SKM-1 (cell line): ENCODE measurements around the gene CTSL.

Source experiments
- DNase-seq: peaks from one replicate; lab custom pipeline; 2025; ENCODE audit not compliant: unreplicated experiment; lab: John Stamatoyannopoulos, UW

CTSL gene

GRCh38 chr9:87699835-87700234 lies 26.1 kb upstream of the CTSL start:
- no peak for DNase-seq

GRCh38 chr9:87701491-87701890 lies 24.4 kb upstream of the CTSL start:
- no peak for DNase-seq

- no peak for DNase-seq
These were observed 23.9 kb upstream of the CTSL start for GRCh38 chr9:87701931-87702421.

- no peak for DNase-seq
These were observed 23.0 kb upstream of the CTSL start for GRCh38 chr9:87702921-87703320.

GRCh38 chr9:87703636-87704276 lies 22.2 kb upstream of the CTSL start:
- DNase-seq: no peak

- DNase-seq: no peak
These were observed 21.6 kb upstream of the CTSL start for GRCh38 chr9:87704342-87704741.

- no peak for DNase-seq
These were observed 19.7 kb upstream of the CTSL start for GRCh38 chr9:87706066-87706739.

- no peak for DNase-seq
These were observed 18.0 kb upstream of the CTSL start for GRCh38 chr9:87707805-87708506.

- no peak for DNase-seq
These were observed 17.4 kb upstream of the CTSL start for GRCh38 chr9:87708546-87708945.

- DNase-seq: no peak
These were observed 16.8 kb upstream of the CTSL start for GRCh38 chr9:87708986-87709728.

- no peak for DNase-seq
These were observed 15.5 kb upstream of the CTSL start for GRCh38 chr9:87710443-87710842.

GRCh38 chr9:87711857-87712800 lies 13.8 kb upstream of the CTSL start:
- DNase-seq: no peak

GRCh38 chr9:87712801-87713277 lies 13.1 kb upstream of the CTSL start:
- no peak for DNase-seq

- DNase-seq: no peak
These were observed 12.5 kb upstream of the CTSL start for GRCh38 chr9:87713278-87713987.

GRCh38 chr9:87713988-87714330 lies 12.0 kb upstream of the CTSL start:
- no peak for DNase-seq

GRCh38 chr9:87714819-87715218 lies 11.1 kb upstream of the CTSL start:
- DNase-seq: no peak

- DNase-seq: no peak
These were observed 9.8 kb upstream of the CTSL start for GRCh38 chr9:87716141-87716540.

- DNase-seq: no peak
These were observed 8.5 kb upstream of the CTSL start for GRCh38 chr9:87717456-87717855.

GRCh38 chr9:87718231-87718630 lies 7.7 kb upstream of the CTSL start:
- DNase-seq: no peak
